IMR-90 (cell line): ENCODE results near the gene RBM34. TPM values are rescaled to one million over a fixed set of nuclear protein-coding genes. Genes with fewer than 3 reads are reported as not detected.

Experiments used
- ATAC-seq: fragments of 200-7000 bp; cut with Tn5 transposase; 2 replicates; pipeline ENCODE4 v1.9.1; 2020; ENCODE audit warnings: low read depth, mild to moderate bottlenecking, moderate library complexity
- BruUV-seq: library from RNA; stranded (reverse); fragments of 400-500 nt; replicated peaks from 2 replicates; lab custom pipeline; 2021; lab: Mats Ljungman, UMichigan
- CTCF ChIA-PET: fragments of 300-600 bp; formaldehyde crosslinking; extraction: SDS; loops from one replicate; lab custom pipeline; 2021; ENCODE audit warnings: antibody characterized with exemption; lab: Yijun Ruan, JAX
- POLR2A ChIA-PET: fragments of 300-600 bp; sonication (Branson Sonifier 250); formaldehyde crosslinking; loops from one replicate; lab custom pipeline; 2022; ENCODE audit warnings: antibody characterized with exemption; ENCODE audit not compliant: unreplicated experiment; lab: Charles Lee
- DNase-seq: peaks from one replicate; pipeline ENCODE4 v3.0.0; 2013
- H2AFZ ChIP-seq: replicated peaks from 2 replicates; pipeline ENCODE3; 2013; ENCODE audit warnings: low read length, mild to moderate bottlenecking; ENCODE audit not compliant: poor library complexity
- H2AK5ac ChIP-seq: 2 replicates; pipeline ENCODE4 v1.6.1; 2013; ENCODE audit warnings: low read depth, low read length, inconsistent platforms
- H2AK9ac ChIP-seq: replicated peaks from 2 replicates; pipeline ENCODE3; 2013; ENCODE audit warnings: mild to moderate bottlenecking, low read depth, low read length, moderate library complexity; ENCODE audit not compliant: poor library complexity
- H2BK120ac ChIP-seq: 2 replicates; pipeline ENCODE4 v1.6.1; 2013; ENCODE audit warnings: low read depth, low read length, inconsistent platforms
- H2BK15ac ChIP-seq: 3 replicates; pipeline ENCODE4 v1.6.1; 2013; ENCODE audit warnings: low read depth, low read length, inconsistent platforms
- H2BK20ac ChIP-seq: 2 replicates; pipeline ENCODE4 v1.6.1; 2013; ENCODE audit warnings: low read depth, mild to moderate bottlenecking, inconsistent platforms, low read length, moderate library complexity
- H2BK5ac ChIP-seq: 2 replicates; pipeline ENCODE4 v1.6.1; 2013; ENCODE audit warnings: mild to moderate bottlenecking, low read depth, low read length, inconsistent platforms; ENCODE audit not compliant: poor library complexity, severe bottlenecking
- H3K14ac ChIP-seq: replicated peaks from 2 replicates; pipeline ENCODE4 v1.6.1; 2013; ENCODE audit warnings: low read depth, low read length, inconsistent platforms
- H3K18ac ChIP-seq: 2 replicates; pipeline ENCODE4 v1.6.1; 2013; ENCODE audit warnings: low read depth, low read length, control low read depth
- H3K23ac ChIP-seq: 2 replicates; pipeline ENCODE4 v1.6.1; 2013; ENCODE audit warnings: low read depth, low read length, inconsistent platforms
- H3K27ac ChIP-seq: 2 replicates; pipeline ENCODE4 v1.5.1; 2013; ENCODE audit warnings: mild to moderate bottlenecking, control low read depth, low read length; ENCODE audit not compliant: insufficient read depth
- H3K27me3 ChIP-seq: 2 replicates; pipeline ENCODE4 v1.6.1; 2013; ENCODE audit warnings: low read length; ENCODE audit not compliant: control insufficient read depth, insufficient read depth
- H3K36me3 ChIP-seq: 2 replicates; pipeline ENCODE4 v1.6.1; 2013; ENCODE audit warnings: low read length, mixed read lengths; ENCODE audit not compliant: control insufficient read depth, insufficient read depth
- H3K4ac ChIP-seq: 2 replicates; pipeline ENCODE4 v1.6.1; 2013; ENCODE audit warnings: low read depth, low read length, inconsistent platforms
- H3K4me1 ChIP-seq: 2 replicates; pipeline ENCODE4 v1.6.1; 2013; ENCODE audit warnings: low read length, mixed read lengths; ENCODE audit not compliant: control insufficient read depth, insufficient read depth
- H3K4me2 ChIP-seq: 2 replicates; pipeline ENCODE4 v1.6.1; 2013; ENCODE audit warnings: low read depth, mild to moderate bottlenecking, control low read depth, low read length, moderate library complexity
- H3K4me3 ChIP-seq: 2 replicates; pipeline ENCODE4 v1.5.1; 2013; ENCODE audit warnings: low read depth, mild to moderate bottlenecking, control low read depth, low read length, moderate library complexity; ENCODE audit not compliant: insufficient read depth
- H3K56ac ChIP-seq: 2 replicates; pipeline ENCODE4 v1.6.1; 2013; ENCODE audit warnings: low read length, inconsistent platforms; ENCODE audit not compliant: insufficient read depth; ENCODE audit errors: extremely low read depth
- H3K79me1 ChIP-seq, 2 experiments: 2 replicates each; pipeline ENCODE4 v1.6.1; 2013; ENCODE audit warnings: low read length in 2 of 2, inconsistent platforms in 1 of 2, low read depth in 1 of 2
- H3K9ac ChIP-seq: 2 replicates; pipeline ENCODE4 v1.6.1; 2013; ENCODE audit warnings: low read depth, low read length, control low read depth
- H3K9me1 ChIP-seq: 2 replicates; pipeline ENCODE4 v1.6.1; 2013; ENCODE audit warnings: low read length, inconsistent platforms; ENCODE audit not compliant: insufficient read depth
- H3K9me3 ChIP-seq: 2 replicates; pipeline ENCODE4 v1.6.1; 2013; ENCODE audit warnings: low read length; ENCODE audit not compliant: control insufficient read depth, insufficient read depth
- H4K20me1 ChIP-seq: 2 replicates; pipeline ENCODE4 v1.6.1; 2013; ENCODE audit warnings: low read length, inconsistent platforms; ENCODE audit not compliant: insufficient read depth
- H4K5ac ChIP-seq: 2 replicates; pipeline ENCODE4 v1.6.1; 2013; ENCODE audit warnings: mild to moderate bottlenecking, low read depth, low read length, control low read depth
- H4K8ac ChIP-seq, 2 experiments: 2 replicates each; pipeline ENCODE4 v1.6.1; 2013; ENCODE audit warnings: low read depth in 2 of 2, low read length in 2 of 2, control low read depth in 1 of 2, inconsistent platforms in 1 of 2
- H4K91ac ChIP-seq: 2 replicates; pipeline ENCODE4 v1.6.1; 2013; ENCODE audit warnings: low read depth, low read length, inconsistent platforms; ENCODE audit not compliant: insufficient read depth
- CEBPB ChIP-seq: IDR thresholded peaks from 2 replicates; pipeline ENCODE4 v1.6.1; 2012; ENCODE audit warnings: low read depth, low read length, improper control_type of control experiment
- CHD1 ChIP-seq: IDR thresholded peaks from 2 replicates; pipeline ENCODE4 v1.6.1; 2012; ENCODE audit warnings: low read depth, low read length, improper control_type of control experiment
- ELK1 ChIP-seq: fragments of 150-350 bp; IDR thresholded peaks from 2 replicates; pipeline ENCODE4 v1.6.1; 2016; ENCODE audit warnings: low read depth, mild to moderate bottlenecking, low read length, moderate library complexity, borderline replicate concordance
- FOS ChIP-seq: fragments of 150-350 bp; IDR thresholded peaks from 2 replicates; pipeline ENCODE4 v1.6.1; 2016; ENCODE audit warnings: low read depth, low read length
- MAFK ChIP-seq: IDR thresholded peaks from 2 replicates; pipeline ENCODE4 v1.6.1; 2012; ENCODE audit warnings: low read depth, low read length, improper control_type of control experiment
- MAZ ChIP-seq: IDR thresholded peaks from 2 replicates; pipeline ENCODE4 v1.6.1; 2012; ENCODE audit warnings: low read depth, mild to moderate bottlenecking, low read length, improper control_type of control experiment, moderate library complexity, borderline replicate concordance
- MXI1 ChIP-seq: IDR thresholded peaks from 2 replicates; pipeline ENCODE4 v1.6.1; 2012; ENCODE audit warnings: low read depth, mild to moderate bottlenecking, low read length, moderate library complexity, borderline replicate concordance
- NFE2L2 ChIP-seq: fragments of 150-350 bp; IDR thresholded peaks from 2 replicates; pipeline ENCODE4 v1.6.1; 2016; ENCODE audit warnings: low read depth, mild to moderate bottlenecking, low read length
- POLR2A ChIP-seq: IDR thresholded peaks from 2 replicates; pipeline ENCODE4 v1.6.1; 2012; ENCODE audit warnings: mild to moderate bottlenecking, low read depth, low read length
- RAD21 ChIP-seq: IDR thresholded peaks from 2 replicates; pipeline ENCODE4 v1.6.1; 2012; ENCODE audit warnings: low read length, improper control_type of control experiment
- RCOR1 ChIP-seq: IDR thresholded peaks from 2 replicates; pipeline ENCODE4 v1.6.1; 2012; ENCODE audit warnings: mild to moderate bottlenecking, low read length, improper control_type of control experiment; ENCODE audit not compliant: insufficient replicate concordance
- SMC3 ChIP-seq: fragments of 150-350 bp; IDR thresholded peaks from 2 replicates; pipeline ENCODE4 v1.6.1; 2016; ENCODE audit warnings: low read depth, mild to moderate bottlenecking, antibody characterized with exemption, low read length, moderate library complexity
- USF2 ChIP-seq: fragments of 150-350 bp; IDR thresholded peaks from 2 replicates; pipeline ENCODE4 v1.6.1; 2017; ENCODE audit warnings: mild to moderate bottlenecking, antibody characterized with exemption, low read length, low read depth
- WGBS, 2 experiments: methylation state at CpG; one replicate each; pipeline versions ENCODE4 v1.1.5 to v1.1.7; 2013; ENCODE audit warnings: missing lambda C conversion rate in 2 of 2; ENCODE audit not compliant: insufficient read length in 1 of 2; ENCODE audit errors: extremely low coverage in 2 of 2; 5-methylcytosine and 5-hydroxymethylcytosine counted together
- dilution Hi-C: fragments of 300-500 bp; cut with HindIII; formaldehyde crosslinking; loops from one replicate; pipeline ENCODE4 v1.14.3; 2018; ENCODE audit warnings: low sequenced_read_pairs; ENCODE audit not compliant: unreplicated experiment
- in situ Hi-C: fragments of 300-500 bp; cut with MboI; formaldehyde crosslinking; loops from 3 replicates; pipeline ENCODE4 v1.14.3; 2019; ENCODE audit warnings: low sequenced_read_pairs, inconsistent platforms, mixed read lengths
- intact Hi-C: fragments of 100-400 bp; cut with micrococcal nuclease; formaldehyde crosslinking; loops from 2 replicates; pipeline ENCODE4 v1.10.0; 2022
- polyA plus RNA-seq, 3 experiments: library from polyadenylated mRNA; depleted of rRNA; stranded (reverse); fragments of >200 nt; gene quantifications; 2 replicates each; pipeline ENCODE4 v1.2.3, GENCODE V29; 2012; ENCODE audit warnings: low replicate concordance in 1 of 3
- total RNA-seq: library from RNA; depleted of rRNA; stranded (reverse); fragments of >200 nt; gene quantifications from 2 replicates; pipeline ENCODE4 v1.2.3, GENCODE V29; 2012
- TF ChIP-seq, protein P1 (sequence below): conservative IDR thresholded peaks from 2 replicates; pipeline ENCODE4 v1.5.1; 2012; ENCODE audit warnings: mild to moderate bottlenecking, low read depth, low read length, improper control_type of control experiment

The RBM34 gene
- total and polyA plus RNA-seq, 2 of the 4 experiments (the other 2 are of a cell fraction), result 28.7 to 34.0 TPM

DNA sequence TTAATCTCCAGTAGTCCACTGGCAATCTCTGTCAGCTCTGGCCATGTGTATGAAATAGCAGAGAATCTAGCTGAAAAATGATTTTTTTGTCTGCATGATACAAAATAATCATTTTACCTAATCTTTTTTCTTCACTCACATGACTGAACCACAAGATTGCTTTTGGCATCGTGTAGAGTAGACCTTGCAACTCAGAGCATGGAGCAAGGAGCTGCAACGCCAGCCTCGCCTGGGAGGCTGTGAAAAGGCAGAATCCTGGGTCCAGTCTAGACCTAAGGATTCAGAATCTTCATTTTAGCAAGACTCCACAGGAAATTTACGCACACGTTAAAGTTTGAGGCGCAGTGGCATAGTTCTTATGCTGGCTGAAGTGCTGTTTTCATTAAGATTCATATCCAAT is 72.6 kb downstream of the RBM34 start:
- POLR2A ChIA-PET, result no interaction called here
- no peak overlapping the region for H3K27ac ChIP-seq
- CTCF ChIA-PET, result interaction anchor here (1.0 to 2.0 kb wide), 2 partner anchors 328 to 601 kb away, joined by 3 to 4 read pairs; no protein-coding TSS in a partner anchor
- no peak overlapping the region for H2BK20ac ChIP-seq
- no peak overlapping the region for H3K56ac ChIP-seq
- H3K4me1 ChIP-seq, result peaks cover 7% of the 10 kb centered on the region; the same call in 1 of the 2 replicates
- H3K9ac ChIP-seq, result no peak overlapping the region
- H2AFZ ChIP-seq, result no peak overlapping the region
- WGBS, 2 experiments, result 90% methylated on average over 2 of the region's 6 CpGs; no CpG with 5 or more reads in 1 of the 2 experiments
- H3K18ac ChIP-seq, result no peak overlapping the region
- H3K36me3 ChIP-seq, result no peaks in the 10 kb centered on the region
- no peak overlapping the region for H2AK9ac ChIP-seq
- no peak overlapping the region for H4K91ac ChIP-seq
- no peak overlapping the region for H4K8ac ChIP-seq
- no peak for DNase-seq
- in situ Hi-C loops, result loop anchor here (25.0 kb wide), 1 partner anchor 226 kb away; no protein-coding TSS in a partner anchor
- H3K9me3 ChIP-seq, result no peaks in the 10 kb centered on the region
- H3K9me1 ChIP-seq, result no peaks in the 10 kb centered on the region
- H2BK5ac ChIP-seq, result no peak overlapping the region
- no peak overlapping the region for H2AK5ac ChIP-seq
- H3K4me2 ChIP-seq, result no peak overlapping the region
- H3K4me3 ChIP-seq, result no peak overlapping the region
- no peak overlapping the region for H3K14ac ChIP-seq
- dilution Hi-C loops, result no loop called here
- TF ChIP-seq MXI1 (no peak), MAFK (no peak), RCOR1 (no peak), POLR2A (no peak), CEBPB (no peak), SMC3 (no peak), RAD21 (no peak), USF2 (no peak), MAZ (no peak), ELK1 (no peak), NFE2L2 (no peak), FOS (no peak), CHD1 (no peak)
- TF ChIP-seq, protein P1, sequence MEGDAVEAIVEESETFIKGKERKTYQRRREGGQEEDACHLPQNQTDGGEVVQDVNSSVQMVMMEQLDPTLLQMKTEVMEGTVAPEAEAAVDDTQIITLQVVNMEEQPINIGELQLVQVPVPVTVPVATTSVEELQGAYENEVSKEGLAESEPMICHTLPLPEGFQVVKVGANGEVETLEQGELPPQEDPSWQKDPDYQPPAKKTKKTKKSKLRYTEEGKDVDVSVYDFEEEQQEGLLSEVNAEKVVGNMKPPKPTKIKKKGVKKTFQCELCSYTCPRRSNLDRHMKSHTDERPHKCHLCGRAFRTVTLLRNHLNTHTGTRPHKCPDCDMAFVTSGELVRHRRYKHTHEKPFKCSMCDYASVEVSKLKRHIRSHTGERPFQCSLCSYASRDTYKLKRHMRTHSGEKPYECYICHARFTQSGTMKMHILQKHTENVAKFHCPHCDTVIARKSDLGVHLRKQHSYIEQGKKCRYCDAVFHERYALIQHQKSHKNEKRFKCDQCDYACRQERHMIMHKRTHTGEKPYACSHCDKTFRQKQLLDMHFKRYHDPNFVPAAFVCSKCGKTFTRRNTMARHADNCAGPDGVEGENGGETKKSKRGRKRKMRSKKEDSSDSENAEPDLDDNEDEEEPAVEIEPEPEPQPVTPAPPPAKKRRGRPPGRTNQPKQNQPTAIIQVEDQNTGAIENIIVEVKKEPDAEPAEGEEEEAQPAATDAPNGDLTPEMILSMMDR, result no peak
- no peak overlapping the region for H3K23ac ChIP-seq
- no peak overlapping the region for H2BK120ac ChIP-seq
- H4K20me1 ChIP-seq, result no peaks in the 10 kb centered on the region
- no peak overlapping the region for H3K4ac ChIP-seq
- intact Hi-C loops, result no loop called here
- no peak for ATAC-seq
- no peak overlapping the region for H2BK15ac ChIP-seq
- H3K27me3 ChIP-seq, result no peaks in the 10 kb centered on the region
- BruUV-seq, result no TSS peak
- no peaks in the 10 kb centered on the region for H3K79me1 ChIP-seq
- H4K5ac ChIP-seq, result no peak overlapping the region
